ENCODE measurements around the gene UTP15.

The UTP15 gene

GRCh38 chr5:73631500-73631899 is 66.0 kb downstream of the UTP15 start:
- Histone ChIP-seq H3K27me3 (ENCODE audit: insufficient read depth, poor library complexity, severe bottlenecking) (no peaks in the 10 kb centered on the region), H3K27ac (replicated peaks) (no peak overlapping the region), H3K4me3 (replicated peaks; ENCODE audit: insufficient read depth, low read length) (no peak overlapping the region)
- TF ChIP-seq GABPA (IDR thresholded peaks at IDR 0.05; ENCODE audit: low read depth) (no peak), CTCF (IDR thresholded peaks at IDR 0.05; ENCODE audit: insufficient read depth, low read length) (no peak), SPI1 (IDR thresholded peaks at IDR 0.05; ENCODE audit: borderline replicate concordance, low read depth) (no peak), POLR2AphosphoS5 (IDR thresholded peaks at IDR 0.05; ENCODE audit: low read depth) (no peak), REST (IDR thresholded peaks at IDR 0.05; ENCODE audit: insufficient replicate concordance, low read depth) (no peak)
- no peak for DNase-seq (ENCODE audit: low read depth in 1 of 2, low spot score in 1 of 2)

Measured in HL-60 (cell line).